WTC11 (cell line): ENCODE data around the gene SIGLEC15.

Experiments
- NR3C1 ChIP-seq: sonication (generic); formaldehyde crosslinking; conservative IDR thresholded peaks from 2 replicates; pipeline ENCODE4 v1.8.1; 2023; ENCODE audit warnings: low read depth, mild to moderate bottlenecking, missing genetic modification reagents
- SMAD3 ChIP-seq: sonication (generic); formaldehyde crosslinking; IDR thresholded peaks from 2 replicates; pipeline ENCODE4 v1.8.0; 2022; ENCODE audit warnings: missing genetic modification reagents, mild to moderate bottlenecking, borderline replicate concordance
- STAT6 ChIP-seq: sonication (generic); formaldehyde crosslinking; conservative IDR thresholded peaks from 2 replicates; pipeline ENCODE4 v1.8.1; 2023; ENCODE audit warnings: mild to moderate bottlenecking, low read depth, missing genetic modification reagents, moderate library complexity
- TEAD4 ChIP-seq: sonication (generic); formaldehyde crosslinking; IDR thresholded peaks from 2 replicates; pipeline ENCODE4 v1.8.0; 2022; ENCODE audit warnings: mild to moderate bottlenecking, missing genetic modification reagents
- TP53 ChIP-seq: sonication (generic); formaldehyde crosslinking; IDR thresholded peaks from 2 replicates; pipeline ENCODE4 v1.8.1; 2023; ENCODE audit warnings: mild to moderate bottlenecking, missing genetic modification reagents
- ZNF263 ChIP-seq: sonication (generic); formaldehyde crosslinking; IDR thresholded peaks from 2 replicates; pipeline ENCODE4 v1.8.1; 2022; ENCODE audit warnings: low read depth, mild to moderate bottlenecking, moderate library complexity, missing genetic modification reagents
- TF ChIP-seq, protein P1 (sequence below): fragments of 200-600 bp; IDR thresholded peaks from 2 replicates; pipeline ENCODE4 v1.8.0; 2022; ENCODE audit warnings: antibody characterized with exemption
- TF ChIP-seq, protein P2 (sequence below): sonication (generic); formaldehyde crosslinking; IDR thresholded peaks from 2 replicates; pipeline ENCODE4 v1.8.0; 2022; ENCODE audit warnings: mild to moderate bottlenecking, missing genetic modification reagents

DNA sequence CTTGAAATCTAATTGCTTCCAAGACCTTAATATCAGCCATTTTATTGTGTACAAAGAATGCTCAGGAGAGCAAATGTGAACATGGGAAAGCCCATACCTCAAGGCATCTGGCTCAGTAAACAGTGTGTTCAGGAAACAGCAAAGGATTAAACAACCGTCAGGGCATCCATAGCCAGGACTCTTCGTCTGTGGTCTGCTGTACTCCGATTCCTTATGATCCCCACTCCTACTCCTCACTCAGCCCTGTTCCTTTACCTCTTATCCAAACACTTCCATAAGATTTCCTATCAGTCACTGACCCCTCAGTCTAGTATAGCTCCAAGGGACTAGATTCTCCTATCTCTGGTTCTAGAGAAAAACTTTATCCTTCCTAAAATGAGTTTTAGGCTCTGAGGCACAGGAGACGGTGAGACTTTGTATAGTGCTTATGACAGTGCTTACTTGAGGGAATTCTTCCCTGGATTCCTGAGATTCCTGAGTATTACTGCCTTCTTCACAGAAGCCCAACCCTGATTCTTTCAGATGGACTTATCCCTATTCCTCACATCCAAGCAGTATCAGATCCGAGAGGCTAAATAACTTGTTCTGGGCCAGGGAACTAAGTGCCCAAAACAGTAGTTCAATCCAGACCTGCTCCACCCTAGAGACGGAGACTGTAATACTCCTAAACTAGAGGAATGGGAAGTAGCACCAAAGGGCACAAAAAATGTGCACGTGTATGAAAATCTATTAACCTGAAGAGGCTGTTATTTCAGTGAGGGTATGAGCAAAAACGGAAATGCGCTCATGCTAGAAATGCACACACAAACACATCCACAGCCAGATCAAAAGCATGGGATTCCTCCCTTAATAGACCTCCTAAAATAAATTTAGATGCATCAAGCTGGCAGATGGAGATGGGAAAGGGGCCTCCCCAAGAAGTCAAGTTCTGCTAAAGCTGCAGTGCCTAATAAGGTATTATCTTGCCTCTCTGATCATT is 42.1 kb upstream of the SIGLEC15 start:
- TF ChIP-seq, protein P1, sequence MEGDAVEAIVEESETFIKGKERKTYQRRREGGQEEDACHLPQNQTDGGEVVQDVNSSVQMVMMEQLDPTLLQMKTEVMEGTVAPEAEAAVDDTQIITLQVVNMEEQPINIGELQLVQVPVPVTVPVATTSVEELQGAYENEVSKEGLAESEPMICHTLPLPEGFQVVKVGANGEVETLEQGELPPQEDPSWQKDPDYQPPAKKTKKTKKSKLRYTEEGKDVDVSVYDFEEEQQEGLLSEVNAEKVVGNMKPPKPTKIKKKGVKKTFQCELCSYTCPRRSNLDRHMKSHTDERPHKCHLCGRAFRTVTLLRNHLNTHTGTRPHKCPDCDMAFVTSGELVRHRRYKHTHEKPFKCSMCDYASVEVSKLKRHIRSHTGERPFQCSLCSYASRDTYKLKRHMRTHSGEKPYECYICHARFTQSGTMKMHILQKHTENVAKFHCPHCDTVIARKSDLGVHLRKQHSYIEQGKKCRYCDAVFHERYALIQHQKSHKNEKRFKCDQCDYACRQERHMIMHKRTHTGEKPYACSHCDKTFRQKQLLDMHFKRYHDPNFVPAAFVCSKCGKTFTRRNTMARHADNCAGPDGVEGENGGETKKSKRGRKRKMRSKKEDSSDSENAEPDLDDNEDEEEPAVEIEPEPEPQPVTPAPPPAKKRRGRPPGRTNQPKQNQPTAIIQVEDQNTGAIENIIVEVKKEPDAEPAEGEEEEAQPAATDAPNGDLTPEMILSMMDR = no peak
- no peak for TF ChIP-seq NR3C1 (CRISPR knock-in tag)
- TF ChIP-seq STAT6 (CRISPR knock-in tag) = no peak
- TF ChIP-seq SMAD3 = no peak
- peak; percentile 36; the same call in 1 of the 2 replicates for TF ChIP-seq TEAD4
- TF ChIP-seq ZNF263 = no peak
- TF ChIP-seq, protein P2, sequence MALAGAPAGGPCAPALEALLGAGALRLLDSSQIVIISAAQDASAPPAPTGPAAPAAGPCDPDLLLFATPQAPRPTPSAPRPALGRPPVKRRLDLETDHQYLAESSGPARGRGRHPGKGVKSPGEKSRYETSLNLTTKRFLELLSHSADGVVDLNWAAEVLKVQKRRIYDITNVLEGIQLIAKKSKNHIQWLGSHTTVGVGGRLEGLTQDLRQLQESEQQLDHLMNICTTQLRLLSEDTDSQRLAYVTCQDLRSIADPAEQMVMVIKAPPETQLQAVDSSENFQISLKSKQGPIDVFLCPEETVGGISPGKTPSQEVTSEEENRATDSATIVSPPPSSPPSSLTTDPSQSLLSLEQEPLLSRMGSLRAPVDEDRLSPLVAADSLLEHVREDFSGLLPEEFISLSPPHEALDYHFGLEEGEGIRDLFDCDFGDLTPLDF (CRISPR knock-in tag) = no peak
- TF ChIP-seq TP53 (CRISPR knock-in tag) = no peak
